NCI-H510A (cell line): ENCODE data around the gene SMAD6.
"Not testable (repeated sequence)": the region's sequence is repeated elsewhere in the genome, so short reads cannot be mapped to it uniquely, and the experiment has no call there.

Experiments
- DNase-seq: peaks from one replicate; lab custom pipeline; 2025; lab: John Stamatoyannopoulos, UW

Gene SMAD6

GRCh38 chr15:66742286-66742685, 40.2 kb downstream of the SMAD6 start:
- no peak for DNase-seq

GRCh38 chr15:66743204-66743603, 41.2 kb downstream of the SMAD6 start:
- DNase-seq: no peak

GRCh38 chr15:66743703-66744536, 41.9 kb downstream of the SMAD6 start:
- no peak for DNase-seq

GRCh38 chr15:66744610-66745279, 42.7 kb downstream of the SMAD6 start:
- DNase-seq: no peak

GRCh38 chr15:66745530-66746230, 43.6 kb downstream of the SMAD6 start:
- DNase-seq: no peak

GRCh38 chr15:66746231-66746605, 44.2 kb downstream of the SMAD6 start:
- DNase-seq: no peak

- DNase-seq: no peak
Measured at GRCh38 chr15:66747223-66747622, 45.2 kb downstream of the SMAD6 start.

GRCh38 chr15:66747886-66748707, 46.1 kb downstream of the SMAD6 start:
- DNase-seq: no peak

- no peak for DNase-seq
Measured at GRCh38 chr15:66748708-66749035, 46.6 kb downstream of the SMAD6 start.

GRCh38 chr15:66749841-66750575, 48.0 kb downstream of the SMAD6 start:
- no peak for DNase-seq

GRCh38 chr15:66750609-66751008, 48.6 kb downstream of the SMAD6 start:
- no peak for DNase-seq

- DNase-seq: no peak
Measured at GRCh38 chr15:66751579-66751978, 49.5 kb downstream of the SMAD6 start.

GRCh38 chr15:66752078-66752477, 50.0 kb downstream of the SMAD6 start:
- DNase-seq: no peak

- DNase-seq: no peak
Measured at GRCh38 chr15:66753687-66754377, 51.8 kb downstream of the SMAD6 start.

- no peak for DNase-seq
Measured at GRCh38 chr15:66754789-66755188, 52.8 kb downstream of the SMAD6 start.

GRCh38 chr15:66755298-66756068, 53.4 kb downstream of the SMAD6 start:
- no peak for DNase-seq

GRCh38 chr15:66756295-66756694, 54.3 kb downstream of the SMAD6 start:
- no peak for DNase-seq

- DNase-seq: no peak
Measured at GRCh38 chr15:66757030-66757429, 55.0 kb downstream of the SMAD6 start.

GRCh38 chr15:66757521-66757920, 55.5 kb downstream of the SMAD6 start:
- DNase-seq: no peak

GRCh38 chr15:66758217-66758616, 56.2 kb downstream of the SMAD6 start:
- not testable (repeated sequence) for DNase-seq
